Epithelial cell of proximal tubule (primary cell): ENCODE measurements around the gene ROBO2. TPM values are rescaled to one million over a fixed set of nuclear protein-coding genes. Genes with fewer than 3 reads are reported as not detected.

Source experiments
- DNase-seq: peaks from one replicate; pipeline ENCODE4 v3.0.0-alpha.2; 2011; ENCODE audit warnings: low read depth
- H3K4me3 ChIP-seq: 2 replicates; pipeline ENCODE4 v1.5.1; 2011; ENCODE audit warnings: low read depth, mild to moderate bottlenecking, low read length
- CTCF ChIP-seq: conservative IDR thresholded peaks from 2 replicates; pipeline ENCODE4 v1.5.1; 2012; ENCODE audit warnings: low read depth, mild to moderate bottlenecking, low read length
- total RNA-seq: library from RNA; depleted of rRNA; stranded (reverse); fragments of >200 nt; gene quantifications from 2 replicates; pipeline ENCODE4 v1.2.3, GENCODE V29; 2015

Gene ROBO2
- total RNA-seq, 1 donor from 2014 or later: 0.52 TPM

DNA sequence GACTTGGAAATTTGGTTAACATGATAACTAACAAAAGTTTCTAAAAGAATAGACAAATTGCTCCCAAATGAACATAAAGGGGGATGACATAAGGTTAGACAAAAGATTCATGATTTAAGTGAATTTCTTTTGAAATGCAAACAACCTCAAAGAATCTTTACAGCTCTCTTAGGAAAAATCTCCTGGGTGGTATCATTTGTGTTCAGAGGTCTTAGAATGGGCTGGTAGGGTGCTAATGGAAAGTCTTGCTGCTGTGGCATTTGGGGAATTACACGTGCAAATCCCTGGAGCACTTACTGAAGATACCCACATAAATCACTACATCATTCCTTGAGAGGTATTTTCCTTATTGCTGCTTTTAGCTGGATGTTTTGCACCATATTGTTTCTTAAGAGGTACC is 14.4 kb upstream of the ROBO2 start:
- no peak for DNase-seq
- no peak for TF ChIP-seq CTCF

DNA sequence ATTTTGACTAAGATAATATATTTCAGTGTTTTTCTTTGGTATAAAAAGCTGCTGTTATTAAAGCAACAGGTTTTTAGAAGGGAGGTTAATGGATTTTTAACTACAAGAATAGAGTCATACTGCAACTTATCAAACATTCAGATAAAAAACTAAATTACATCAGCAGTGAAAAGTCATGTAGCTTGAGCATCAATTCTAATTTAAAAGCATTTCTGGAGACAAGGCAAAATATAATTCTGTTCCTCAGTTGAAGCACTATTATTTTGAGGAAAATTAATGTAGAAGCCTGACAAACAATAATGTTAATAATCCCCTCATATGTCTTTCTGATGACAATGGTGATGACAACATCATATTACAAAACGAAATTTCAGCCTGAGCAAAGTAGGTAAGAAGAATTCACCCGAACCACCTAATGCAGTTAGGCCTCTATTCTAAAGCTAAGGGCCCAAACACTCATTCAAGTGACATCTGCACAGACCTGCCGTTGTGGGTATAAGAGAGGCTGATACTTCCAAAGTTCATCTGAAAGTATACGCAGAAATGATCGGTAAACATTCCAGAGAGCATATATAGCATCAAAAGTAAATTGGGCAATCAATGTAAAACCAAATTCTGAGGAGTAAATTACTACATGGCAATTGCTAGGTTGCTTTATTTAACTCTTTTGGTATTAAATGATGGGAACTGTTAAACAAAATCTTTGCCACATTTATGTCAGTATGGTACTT is 12.8 kb upstream of the ROBO2 start:
- no peak for DNase-seq
- no peak overlapping the region for H3K4me3 ChIP-seq
- TF ChIP-seq CTCF: no peak

More for the DNA sequence above, 14.4 kb upstream of the ROBO2 start:
- H3K4me3 ChIP-seq: no peak overlapping the region

- no peak for TF ChIP-seq CTCF
- H3K4me3 ChIP-seq: no peak overlapping the region
- DNase-seq: peak; percentile 20
Observed at GRCh38 chr3:77028005-77028404, 11.9 kb upstream of the ROBO2 start.

DNA sequence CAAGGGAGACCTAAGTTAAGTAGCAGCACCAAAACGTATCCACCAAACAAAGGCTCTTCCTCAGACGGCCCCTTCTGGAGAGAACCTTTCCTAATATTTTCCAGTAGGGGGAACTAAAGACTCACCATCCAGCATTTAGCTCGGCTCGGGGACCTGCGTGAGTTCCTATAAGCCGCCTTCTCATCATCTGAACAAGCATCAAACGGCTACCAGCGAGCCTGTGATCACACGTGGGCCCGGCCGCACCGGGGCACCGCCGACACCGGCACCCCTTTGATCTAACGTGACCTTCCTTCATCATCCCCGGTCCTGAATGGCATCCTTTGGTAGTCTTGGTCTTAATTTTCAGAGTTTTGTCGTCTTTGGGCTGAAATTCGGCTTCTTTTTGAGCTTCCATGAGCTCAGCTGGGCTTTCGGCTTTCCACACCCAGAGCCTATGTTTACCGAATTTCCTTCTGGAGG is 1.4 kb upstream of the ROBO2 start:
- TF ChIP-seq CTCF: peak; percentile 66
- peak; percentile 51 for DNase-seq
- peak overlapping the region; percentile 45 for H3K4me3 ChIP-seq

GRCh38 chr3:77038930-77039605 is 831 bp upstream of the ROBO2 start:
- TF ChIP-seq CTCF: no peak
- H3K4me3 ChIP-seq: peak overlapping the region; percentile 45
- DNase-seq: no peak

DNA sequence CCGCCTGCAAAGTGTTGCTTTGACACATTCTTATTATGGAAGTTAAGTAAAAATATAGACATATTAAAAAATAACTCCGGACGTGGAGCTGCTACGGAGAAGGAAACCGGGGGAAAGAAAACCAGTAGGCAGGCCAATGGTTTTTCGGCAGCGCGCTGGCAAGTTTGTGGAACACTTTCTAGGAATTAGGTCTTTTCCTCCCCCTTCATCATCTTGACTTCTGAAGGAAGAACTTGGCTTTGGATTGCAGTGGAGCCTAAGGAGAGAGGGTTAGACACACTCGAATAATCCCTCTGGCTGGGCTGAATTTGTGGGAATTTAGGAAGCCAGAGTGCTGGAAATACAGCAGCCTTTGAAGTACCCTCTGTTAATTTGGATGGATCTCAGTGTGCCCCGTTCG is 317 bp downstream of the ROBO2 start:
- H3K4me3 ChIP-seq: peak overlapping the region; percentile 45
- TF ChIP-seq CTCF: no peak
- no peak for DNase-seq
